GM18505 (cell line): ENCODE results near the gene BBIP1.
"Not testable (repeated sequence)": the region's sequence is repeated elsewhere in the genome, so short reads cannot be mapped to it uniquely, and the experiment has no call there.

ENCODE experiments used
- ATAC-seq: cut with Tn5 transposase; IDR thresholded peaks from one replicate; pipeline ENCODE4 v1.9.1; 2021; ENCODE audit not compliant: unreplicated experiment
- POLR2A ChIP-seq: IDR thresholded peaks from 4 replicates; pipeline ENCODE4 v1.6.1; 2011; ENCODE audit warnings: borderline replicate concordance; ENCODE audit not compliant: insufficient read depth, insufficient read length; ENCODE audit errors: extremely low read depth

Gene BBIP1

DNA sequence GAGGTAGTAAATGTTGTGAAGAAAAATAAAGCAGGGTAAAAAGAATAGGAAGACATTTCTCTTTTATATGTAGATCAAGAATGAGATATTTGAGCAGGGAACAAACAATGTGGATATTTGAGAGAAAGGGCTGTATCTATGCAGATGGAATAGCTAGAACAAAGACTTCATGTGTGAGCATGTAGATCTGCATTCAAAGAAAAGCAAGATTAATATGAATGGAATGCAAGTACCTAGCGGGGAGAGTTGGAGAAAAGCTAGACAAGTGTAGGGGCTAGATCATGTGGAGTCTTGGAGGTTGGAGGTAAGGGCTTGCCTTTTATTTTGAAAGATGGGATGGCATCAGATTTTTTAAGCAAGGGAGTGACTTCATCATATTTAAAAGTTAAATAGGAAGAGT, 27.5 kb upstream of the BBIP1 start:
- TF ChIP-seq POLR2A, result no peak
- ATAC-seq, result no peak

DNA sequence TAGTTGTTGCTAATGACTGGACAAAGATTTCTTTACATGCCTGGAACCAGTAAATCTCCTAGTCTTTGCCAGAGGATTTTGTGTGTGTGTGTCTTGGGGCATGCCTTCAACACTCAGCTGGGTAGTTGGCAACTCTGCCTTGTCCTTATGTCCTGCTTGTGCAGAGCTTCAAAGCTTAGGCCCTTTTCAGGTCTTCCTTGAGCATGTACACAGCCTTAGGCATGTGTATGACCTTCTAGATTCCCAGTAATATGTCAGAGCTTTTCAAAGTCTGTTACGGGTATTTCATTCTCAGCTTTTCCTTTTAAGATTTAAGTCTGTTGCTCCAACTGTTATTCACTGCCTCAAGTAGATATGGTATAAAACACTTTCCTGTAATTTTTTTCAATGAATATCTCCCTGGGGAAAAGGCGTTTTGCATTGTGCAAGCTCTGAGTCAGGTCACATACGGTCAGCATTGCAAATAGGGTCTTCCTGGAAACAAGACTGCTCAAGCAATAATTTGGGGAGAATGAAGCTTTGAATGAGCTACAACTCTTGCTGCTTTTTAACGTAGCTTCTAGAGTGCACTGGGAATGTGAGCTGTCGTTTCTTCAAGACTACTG, 25.9 kb upstream of the BBIP1 start:
- no peak for TF ChIP-seq POLR2A
- ATAC-seq, result no peak

DNA sequence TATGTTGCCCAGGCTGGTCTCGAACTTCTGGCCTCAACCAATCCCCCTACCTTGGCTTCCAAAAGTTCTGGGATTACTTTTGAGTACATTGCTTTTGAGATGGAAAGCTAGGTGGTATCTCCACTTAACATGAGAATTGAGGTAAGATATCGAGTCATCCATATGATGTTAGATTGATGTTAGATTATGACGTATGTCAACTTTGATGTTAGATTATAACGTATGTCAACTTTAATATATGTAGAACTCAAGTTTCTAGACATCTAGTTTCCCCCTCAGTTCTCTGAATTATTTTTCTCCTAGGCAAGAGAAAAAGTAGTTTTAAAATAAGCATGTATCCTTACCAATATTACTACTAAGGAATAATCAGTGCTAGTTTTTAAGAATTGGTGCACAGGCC, 20.4 kb upstream of the BBIP1 start:
- TF ChIP-seq POLR2A, result no peak
- ATAC-seq, result no peak

DNA sequence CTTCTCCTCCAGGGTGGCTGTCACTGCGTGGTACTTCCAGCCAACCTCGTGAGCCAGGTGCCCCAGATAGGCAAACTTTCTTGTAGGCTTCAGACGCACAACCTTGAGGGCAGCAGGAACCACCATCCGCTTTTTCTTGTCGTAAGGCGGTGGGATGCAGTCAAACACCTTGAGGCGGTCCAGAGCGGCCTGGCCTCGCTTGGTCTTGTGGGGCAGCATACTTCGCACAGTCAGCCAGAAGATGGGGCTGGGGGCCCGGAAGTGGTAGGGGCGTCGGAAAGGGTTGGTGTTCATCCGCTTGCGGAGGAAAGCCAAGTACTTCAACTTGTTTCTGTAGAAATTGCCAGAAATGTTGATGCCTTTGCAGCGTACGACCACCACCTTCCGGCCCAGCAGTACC, 17.8 kb upstream of the BBIP1 start:
- no peak for ATAC-seq

DNA sequence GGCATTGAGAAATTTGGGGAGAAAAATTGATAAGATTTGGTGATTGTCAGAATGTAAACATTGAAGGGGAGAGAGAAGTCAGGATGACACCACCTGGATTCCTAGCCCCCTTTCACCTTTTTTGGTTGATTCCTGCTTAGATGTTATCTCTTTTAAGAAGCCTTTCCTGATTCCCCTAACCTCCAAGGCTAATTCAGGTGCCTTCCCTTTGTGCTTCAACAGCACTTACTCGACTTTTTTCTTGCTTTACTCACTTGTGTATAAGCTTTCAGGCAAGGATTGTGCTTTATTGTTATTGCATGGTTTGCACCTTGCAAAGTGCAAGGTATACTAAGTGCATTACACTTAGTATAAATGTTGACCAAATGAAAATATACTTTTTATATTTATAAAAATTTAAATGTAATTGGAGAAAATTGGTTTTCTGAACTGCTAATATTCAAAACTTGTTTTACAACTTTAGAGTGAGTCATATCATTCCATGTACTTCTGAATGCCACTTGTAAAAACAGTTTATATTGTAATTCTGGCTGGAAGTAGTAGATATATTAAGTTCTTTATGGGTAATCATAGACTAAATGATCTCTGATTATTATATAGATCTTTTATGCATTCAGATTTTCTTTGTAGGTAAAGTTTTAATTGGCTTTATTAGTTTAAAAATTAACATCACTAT, 13.7 kb upstream of the BBIP1 start:
- no peak for TF ChIP-seq POLR2A
- no peak for ATAC-seq

More for the DNA sequence above, 17.8 kb upstream of the BBIP1 start:
- no peak for TF ChIP-seq POLR2A

DNA sequence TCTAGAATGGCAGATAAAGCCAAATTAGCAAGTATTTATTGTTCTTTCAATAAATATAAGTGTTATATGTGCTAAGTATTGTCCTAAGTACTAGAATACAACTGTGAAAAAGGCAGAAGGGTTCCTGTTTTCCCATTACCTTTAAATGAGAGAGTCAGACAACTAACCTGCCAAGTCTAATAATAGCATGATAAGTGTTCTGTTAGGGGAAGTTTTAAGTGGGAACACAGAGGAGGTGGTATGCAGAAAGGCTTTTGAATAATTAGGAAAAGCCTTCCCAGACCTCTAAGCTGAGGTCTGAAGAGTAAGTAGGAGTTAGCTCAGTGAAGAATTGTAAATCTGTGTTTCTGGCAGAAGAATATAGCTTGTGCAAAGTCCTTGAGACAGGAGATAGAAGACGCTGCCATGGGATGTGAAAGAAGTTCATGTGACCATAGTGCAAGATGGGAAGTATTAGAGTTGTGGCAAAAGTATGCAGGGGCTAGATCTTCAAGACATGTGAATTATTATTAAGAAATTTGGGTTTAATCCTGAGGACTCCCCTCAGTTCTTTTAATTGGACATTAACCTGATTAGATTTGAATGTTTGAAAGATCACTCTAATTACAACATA, 12.9 kb upstream of the BBIP1 start:
- no peak for ATAC-seq
- no peak for TF ChIP-seq POLR2A

DNA sequence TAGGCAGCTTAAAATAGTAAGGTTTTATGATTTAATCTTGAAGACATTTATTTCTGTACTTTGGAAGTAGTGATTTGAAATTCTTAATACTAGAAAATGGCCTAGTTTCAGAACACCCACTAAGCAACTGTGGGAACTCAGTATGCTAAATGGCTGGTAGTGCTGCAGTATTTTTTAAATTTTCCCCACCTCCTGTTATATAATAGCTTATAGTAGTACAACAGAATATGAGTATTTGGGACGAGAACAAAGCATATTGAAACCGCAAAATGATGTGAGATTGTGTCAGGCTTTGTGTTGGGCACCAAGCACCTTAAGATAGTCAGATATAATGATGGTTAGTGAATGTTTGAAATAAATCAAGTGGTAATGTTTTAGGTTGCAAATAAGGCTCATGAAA, 8.5 kb upstream of the BBIP1 start:
- TF ChIP-seq POLR2A, result no peak

DNA sequence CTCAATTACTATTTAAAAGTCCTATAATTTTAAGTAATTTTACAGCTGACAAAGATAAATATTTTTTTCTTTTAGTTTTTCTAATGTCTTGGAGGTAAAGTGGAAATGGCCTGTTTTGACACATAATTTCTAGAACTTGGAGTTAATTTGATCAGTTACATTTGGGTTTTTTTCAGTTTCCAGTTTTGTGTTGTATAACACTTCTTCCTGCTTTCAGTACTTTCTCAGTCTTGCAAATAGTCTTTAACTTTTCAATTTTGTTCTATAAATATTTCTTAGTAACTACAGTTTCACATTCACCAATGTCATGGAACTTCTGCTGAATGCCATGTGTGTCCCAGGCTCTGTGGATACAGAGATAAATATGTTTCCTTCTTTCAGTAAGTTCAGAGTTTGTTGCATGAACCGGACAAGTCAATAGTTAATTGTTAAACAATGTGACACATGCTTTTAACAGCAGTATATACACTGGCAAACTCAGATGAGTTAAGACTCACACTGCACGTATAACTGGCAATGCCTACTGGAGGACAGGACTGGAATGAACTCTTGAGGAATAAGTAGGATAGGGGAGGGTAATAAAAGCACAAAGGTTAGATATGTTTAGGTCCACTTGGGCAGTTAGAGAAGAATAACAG, 5.0 kb upstream of the BBIP1 start:
- no peak for TF ChIP-seq POLR2A
- no peak for ATAC-seq

More for the DNA sequence above, 8.5 kb upstream of the BBIP1 start:
- no peak for ATAC-seq

DNA sequence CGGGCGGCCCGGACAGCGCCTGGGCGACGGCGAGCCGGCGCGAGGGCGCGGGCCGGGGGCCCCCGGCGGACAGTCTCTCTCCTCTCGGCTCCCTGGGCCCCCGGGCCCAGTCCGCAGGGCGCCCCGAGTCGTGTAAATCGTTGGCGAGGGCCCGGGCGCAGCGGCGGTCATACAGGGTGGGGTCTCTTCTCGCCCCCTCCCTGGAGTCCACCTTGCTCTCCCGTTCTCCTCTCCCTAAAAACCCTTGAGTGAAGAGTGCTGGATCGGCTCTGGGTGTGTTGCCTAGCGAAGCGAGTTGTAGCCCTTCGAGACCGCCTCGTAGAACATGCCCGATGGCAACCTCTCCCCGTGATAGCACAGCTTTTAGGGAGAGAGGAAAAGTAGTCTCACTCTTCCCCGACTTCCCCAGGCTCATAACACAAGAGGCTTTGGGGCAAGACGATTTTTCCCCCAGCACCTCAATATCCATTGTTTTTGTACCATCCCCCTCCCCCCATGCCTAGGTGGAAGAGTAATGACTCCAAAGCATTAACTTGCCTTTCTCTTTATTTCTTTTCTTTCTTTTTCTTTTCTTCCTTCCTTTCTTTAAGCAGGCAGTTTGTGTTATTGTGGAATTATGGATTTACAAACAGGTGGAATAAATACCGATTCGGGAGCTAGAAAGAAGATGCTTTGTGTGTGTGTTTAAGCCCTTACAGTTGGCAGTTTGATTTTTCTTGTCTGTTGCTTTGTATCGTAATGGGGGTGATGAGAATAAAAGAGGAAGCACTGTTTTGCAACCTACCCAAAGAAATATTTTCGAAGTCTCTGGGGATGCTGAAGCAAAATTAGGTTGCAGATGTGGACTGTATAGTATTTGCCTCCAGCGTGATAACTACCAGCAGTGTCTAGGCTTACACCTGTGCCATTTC, 1.2 kb upstream of the BBIP1 start:
- ATAC-seq, result peak; percentile 21
- TF ChIP-seq POLR2A, result no peak

DNA sequence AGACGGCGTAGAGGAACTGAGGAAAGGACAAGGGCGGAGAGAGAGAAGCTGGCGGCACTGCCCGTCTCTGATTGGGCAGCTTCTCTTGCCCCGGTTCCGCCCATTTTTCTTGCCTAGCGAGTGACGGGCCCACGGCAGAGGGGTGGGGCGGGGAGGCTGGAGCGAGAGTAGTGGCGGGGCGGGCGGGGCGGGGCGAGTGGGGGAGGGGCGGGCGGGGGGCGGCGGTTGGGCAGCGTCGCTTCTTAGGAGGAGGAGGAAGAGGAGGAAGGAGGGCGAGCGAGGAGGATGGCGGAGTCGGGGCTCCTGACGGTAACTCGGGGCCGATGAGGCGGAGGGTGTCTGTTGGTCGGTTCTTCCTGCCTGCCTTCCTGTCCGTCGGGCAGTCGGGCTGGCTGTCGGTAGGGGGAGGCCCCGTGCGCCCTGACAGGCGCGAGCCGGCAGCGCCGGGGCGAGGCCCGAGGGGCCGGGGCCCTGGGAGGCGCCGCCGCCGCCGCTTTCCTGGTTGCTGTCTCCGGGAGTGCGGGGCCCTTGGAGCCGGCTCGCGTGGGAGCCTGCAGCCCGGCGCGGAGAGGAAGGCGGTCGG, 460 bp upstream of the BBIP1 start, which contains the start of gene SHOC2:
SHOC2 (plus strand) TSS at position 256 of the 583 bp plus-strand sequence. CDS start 44,755 bp downstream, outside the sequence.
- TF ChIP-seq POLR2A, result peak; percentile 83
- ATAC-seq, result peak; percentile 20

DNA sequence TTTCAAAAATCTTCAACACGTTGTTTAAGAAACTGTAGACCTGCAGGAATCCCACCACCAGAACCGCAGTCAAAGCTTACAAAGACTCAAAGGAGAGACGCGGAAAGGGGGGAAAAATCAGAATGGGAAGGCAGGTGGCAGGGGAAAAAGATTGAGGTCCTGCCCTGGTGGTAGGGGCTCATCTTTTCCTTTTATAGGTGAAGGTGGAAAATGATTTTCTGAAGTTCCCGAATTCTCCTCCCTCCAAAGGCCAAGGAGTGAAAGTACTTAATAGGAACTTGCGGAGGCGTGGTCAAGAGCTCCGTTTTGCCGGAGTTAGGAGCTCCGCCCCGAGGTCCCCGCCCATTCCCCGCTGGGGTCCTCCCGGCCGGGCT, 724 bp downstream of the BBIP1 start:
- no peak for TF ChIP-seq POLR2A
- no peak for ATAC-seq

DNA sequence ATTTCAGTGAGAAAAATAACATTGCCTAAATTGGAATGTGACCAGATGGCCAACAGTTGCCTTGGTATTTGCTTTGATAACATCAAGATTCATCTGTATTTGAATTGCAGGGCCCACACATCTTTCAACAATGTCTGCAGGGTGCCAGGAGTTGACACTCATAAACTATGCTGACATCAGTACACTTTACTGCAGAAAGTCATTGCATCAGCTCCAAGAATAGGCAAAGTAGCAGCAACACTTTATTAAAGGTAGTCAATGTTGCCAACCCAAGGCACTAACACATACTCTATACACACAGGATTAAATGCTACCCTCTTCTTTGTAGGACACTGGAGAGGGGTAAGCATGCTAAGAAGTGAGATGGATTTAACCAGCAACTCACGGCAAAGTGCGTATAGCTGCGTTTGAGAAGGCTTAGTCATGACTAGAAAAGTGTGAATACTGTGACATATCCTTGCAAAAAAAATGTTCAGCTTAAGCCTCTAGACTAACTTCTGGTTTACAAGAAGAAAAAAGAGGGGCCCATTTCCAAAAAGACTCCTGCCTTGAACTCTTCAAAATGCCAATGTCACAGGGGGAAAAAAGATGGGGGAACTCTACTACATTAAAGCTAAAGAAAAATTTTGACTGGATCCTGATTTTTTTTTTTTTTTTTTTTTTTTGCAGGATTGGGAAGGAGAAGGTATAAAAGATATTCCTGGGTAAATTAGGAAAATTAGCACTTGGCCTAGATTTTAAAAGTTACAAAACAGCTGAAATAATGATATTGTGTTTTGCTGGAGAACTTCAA, 2.2 kb downstream of the BBIP1 start:
- TF ChIP-seq POLR2A, result no peak
- ATAC-seq, result no peak

DNA sequence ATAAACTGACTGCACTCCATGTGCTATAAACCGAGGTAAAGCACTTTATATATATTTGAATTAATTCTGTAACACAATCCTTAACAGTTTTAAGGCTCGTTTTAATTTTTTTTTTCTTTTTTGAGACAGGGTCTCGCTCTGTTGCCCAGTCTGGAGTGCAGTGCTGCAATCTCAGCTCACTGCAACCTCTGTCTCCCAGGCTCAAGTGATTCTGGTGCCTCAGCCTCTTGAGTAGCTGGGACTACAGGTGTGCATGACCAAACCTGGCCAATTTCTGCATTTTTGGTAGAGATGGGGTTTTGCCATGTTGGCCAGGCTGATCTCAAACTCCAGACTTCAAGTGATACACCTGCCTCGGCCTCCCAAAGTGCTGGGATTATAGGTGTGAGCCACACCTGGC, 3.4 kb downstream of the BBIP1 start:
- not testable (repeated sequence) for ATAC-seq
